Activated gamma-delta T cell treated with anti-CD3 and anti-CD28 coated beads, Interleukin-2, amount 50 U/mL, for 16 hours (primary cell): Measurements from ENCODE around the gene XRCC3.
A peak's percentile ranks its signal among the peaks of the same experiment; 100 is the strongest.
"Not testable (repeated sequence)": the region's sequence is repeated elsewhere in the genome, so short reads cannot be mapped to it uniquely, and the experiment has no call there.

Experiments used
- DNase-seq: peaks from one replicate; pipeline ENCODE4 v3.0.0-alpha.2; 2020; ENCODE audit warnings: low read depth

XRCC3 gene

DNA sequence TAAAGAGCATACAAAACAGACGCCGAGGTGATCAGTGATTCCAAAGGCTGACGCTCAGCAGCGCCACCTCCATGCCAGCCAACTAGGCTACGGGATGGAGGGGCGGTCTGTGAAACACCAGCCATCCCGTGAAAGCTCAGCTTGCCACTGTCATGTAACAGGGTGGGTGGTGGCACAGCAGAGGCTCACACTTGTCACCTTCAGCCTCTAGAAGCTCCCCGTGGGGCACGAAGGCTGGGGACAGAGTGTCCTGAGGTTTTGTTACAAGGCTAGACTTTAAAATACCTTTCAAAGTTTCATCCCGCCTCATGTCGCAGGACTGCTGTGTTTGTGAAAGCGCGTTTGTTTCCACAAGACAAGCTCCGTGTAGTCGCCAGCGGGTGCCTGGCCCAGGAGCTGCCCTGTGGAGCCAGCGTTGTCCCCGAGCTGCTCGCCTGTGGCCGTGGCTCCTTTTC, 20.7 kb downstream of the XRCC3 start:
- DNase-seq = no peak

- DNase-seq = no peak
These were observed 21.7 kb downstream of the XRCC3 start for GRCh38 chr14:103693515-103693914.

DNA sequence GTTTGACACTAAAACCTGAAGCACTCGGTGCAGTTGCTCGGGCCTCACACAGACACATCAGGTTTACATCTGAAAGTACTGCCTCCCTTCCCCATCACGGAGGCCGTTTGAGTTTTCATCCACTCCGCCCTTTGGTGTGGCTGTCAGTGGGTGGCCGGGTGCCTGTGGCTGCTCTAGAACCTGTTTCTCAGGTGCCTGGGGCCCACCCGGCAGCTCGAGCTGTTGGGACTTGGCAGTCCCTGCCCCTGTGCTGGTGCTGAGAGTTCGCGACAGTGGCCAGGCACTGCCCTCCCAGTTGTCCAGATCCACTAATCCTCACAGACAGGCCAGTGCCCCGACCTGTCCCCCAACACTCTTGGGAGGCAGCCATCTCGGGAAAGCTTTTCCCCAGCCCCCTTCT, 22.4 kb downstream of the XRCC3 start:
- no peak for DNase-seq

DNA sequence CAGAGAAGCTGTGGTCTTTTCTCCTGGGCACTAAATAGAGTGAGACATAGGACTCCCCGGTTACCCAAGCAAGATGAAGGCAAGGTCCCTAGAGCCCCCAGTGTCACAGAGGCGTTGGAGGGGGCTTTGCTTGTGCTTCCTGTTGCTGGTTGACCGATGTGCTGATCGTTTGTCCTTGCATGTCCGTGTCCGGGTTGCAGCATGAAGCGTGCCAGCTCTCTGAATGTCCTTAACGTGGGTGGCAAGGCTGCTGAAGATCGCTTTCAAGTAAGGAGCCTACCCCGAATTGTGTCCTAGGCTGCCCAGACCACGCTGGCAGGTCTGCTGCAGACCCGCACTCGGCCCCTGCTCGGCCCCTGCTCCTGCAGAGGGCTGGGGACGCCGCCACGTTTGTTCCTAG, 23.1 kb downstream of the XRCC3 start:
- no peak for DNase-seq

- not testable (repeated sequence) for DNase-seq
These were observed 23.6 kb downstream of the XRCC3 start for GRCh38 chr14:103691655-103692054.

GRCh38 chr14:103690332-103690731, 24.9 kb downstream of the XRCC3 start:
- no peak for DNase-seq

- DNase-seq = no peak
These were observed 26.0 kb downstream of the XRCC3 start for GRCh38 chr14:103688906-103689902.

GRCh38 chr14:103688441-103688840, 26.8 kb downstream of the XRCC3 start:
- no peak for DNase-seq

GRCh38 chr14:103687712-103688111, 27.5 kb downstream of the XRCC3 start:
- no peak for DNase-seq

GRCh38 chr14:103686831-103687485, 28.3 kb downstream of the XRCC3 start:
- DNase-seq = no peak

GRCh38 chr14:103685276-103686211, 29.7 kb downstream of the XRCC3 start:
- no peak for DNase-seq

- no peak for DNase-seq
These were observed 30.4 kb downstream of the XRCC3 start for GRCh38 chr14:103684871-103685270.

DNA sequence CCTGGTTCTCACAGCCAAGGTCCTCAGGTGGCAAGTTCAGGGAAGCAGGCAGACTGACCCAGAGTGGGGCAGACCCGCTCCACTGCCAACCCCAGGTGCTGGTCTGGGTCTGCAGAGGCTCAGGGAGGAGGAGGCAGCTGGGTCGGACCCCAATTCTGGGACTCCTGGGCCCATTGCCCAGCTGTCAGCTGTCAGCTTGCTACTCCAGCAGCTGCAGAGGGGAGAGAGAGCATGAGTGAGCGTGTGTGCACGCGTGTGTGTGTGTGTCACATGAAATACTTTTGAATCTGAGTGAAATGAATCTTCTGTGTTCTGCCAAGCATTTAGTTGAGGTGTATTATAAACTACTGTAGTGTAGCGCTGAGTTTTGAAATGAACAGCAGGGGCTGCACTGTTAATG, 30.8 kb downstream of the XRCC3 start:
- DNase-seq = no peak

GRCh38 chr14:103683139-103683538, 32.1 kb downstream of the XRCC3 start:
- DNase-seq = no peak

DNA sequence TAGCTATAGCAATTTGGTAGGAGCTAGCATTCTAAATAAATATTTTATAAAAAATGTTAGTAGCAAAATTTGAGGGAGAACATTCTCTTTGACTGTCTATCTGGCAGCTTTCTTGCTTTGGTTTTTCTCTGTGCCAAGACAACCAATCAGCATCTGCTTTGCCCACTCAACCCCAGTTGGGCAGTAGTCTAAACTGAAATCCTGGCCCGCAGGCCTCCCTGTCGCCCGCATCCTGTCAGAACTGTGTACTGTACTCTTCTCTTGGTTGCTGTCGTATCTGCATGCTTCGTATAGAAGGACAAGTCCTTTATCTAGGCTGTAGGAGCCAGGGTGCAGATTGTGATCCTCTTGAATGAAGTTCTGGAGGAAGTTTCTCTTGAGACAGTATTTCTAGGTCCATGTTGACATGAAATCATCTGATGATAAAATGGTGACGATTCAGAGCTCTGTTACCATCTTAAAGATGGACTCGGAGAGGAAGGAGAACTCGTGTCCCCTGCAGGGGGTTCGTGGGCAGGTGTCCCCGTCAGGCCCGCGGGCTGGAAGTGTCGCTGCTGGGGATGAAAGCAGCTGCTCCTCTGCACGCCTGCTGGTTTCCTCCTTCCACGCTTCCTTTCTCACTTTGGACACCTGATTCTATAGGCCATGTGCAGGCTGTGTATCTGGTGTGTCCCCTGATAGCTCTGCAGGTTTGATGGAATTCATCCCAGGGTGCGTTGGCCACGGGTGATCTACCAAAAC, 34.6 kb downstream of the XRCC3 start:
- no peak for DNase-seq

DNA sequence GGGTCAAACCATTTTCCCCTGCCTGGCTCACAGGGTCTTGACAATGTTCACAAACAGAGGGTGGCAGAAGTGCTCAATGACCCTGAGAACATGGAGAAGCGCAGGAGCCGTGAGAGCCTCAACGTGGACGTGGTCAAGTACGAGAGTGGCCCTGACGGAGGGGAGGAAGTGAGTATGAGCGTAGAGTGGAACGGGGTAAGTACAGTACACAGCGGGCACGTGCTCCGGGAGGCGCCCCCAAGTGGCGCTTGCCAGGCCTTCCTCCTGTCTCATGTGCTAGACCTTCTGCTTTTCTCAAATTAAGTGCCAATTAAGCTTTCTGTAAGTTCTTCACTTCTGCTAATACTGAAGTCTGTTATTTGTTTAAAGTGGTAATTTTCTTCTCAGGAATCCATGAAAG, 35.9 kb downstream of the XRCC3 start:
- peak; percentile 17 for DNase-seq

- DNase-seq = no peak
These were observed 38.2 kb downstream of the XRCC3 start for GRCh38 chr14:103676881-103677675.

- DNase-seq = no peak
These were observed 39.3 kb downstream of the XRCC3 start for GRCh38 chr14:103675957-103676356.

DNA sequence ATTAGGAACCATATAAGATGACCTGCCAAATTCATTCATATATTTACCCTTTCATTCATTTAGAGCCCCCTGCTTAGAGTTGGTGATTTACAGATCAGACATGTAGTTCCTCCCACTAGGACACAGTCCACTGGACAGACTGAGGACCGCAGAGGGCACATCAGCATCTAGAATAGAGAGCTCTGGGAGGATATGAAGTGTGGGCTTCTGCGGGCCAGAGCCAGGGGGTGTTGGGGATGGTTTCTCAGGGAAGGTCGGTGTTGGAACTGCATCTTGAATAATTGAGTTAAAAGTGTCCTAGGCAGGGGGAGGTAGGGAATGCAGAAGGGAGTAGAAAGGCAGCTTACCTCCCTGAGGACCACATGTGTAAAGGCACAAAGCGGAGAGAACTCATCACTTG, 43.3 kb downstream of the XRCC3 start:
- DNase-seq = no peak

- DNase-seq = no peak
These were observed 45.9 kb downstream of the XRCC3 start for GRCh38 chr14:103669370-103669769.

GRCh38 chr14:103668117-103668516, 47.1 kb downstream of the XRCC3 start:
- DNase-seq = no peak
